Measurements from ENCODE around the gene TTLL4. TPM values are rescaled to one million over a fixed set of nuclear protein-coding genes. Genes with fewer than 3 reads are reported as not detected.

Gene TTLL4
- total RNA-seq, 2 donors from 2014 or later, result 30.9 to 34.4 TPM

DNA sequence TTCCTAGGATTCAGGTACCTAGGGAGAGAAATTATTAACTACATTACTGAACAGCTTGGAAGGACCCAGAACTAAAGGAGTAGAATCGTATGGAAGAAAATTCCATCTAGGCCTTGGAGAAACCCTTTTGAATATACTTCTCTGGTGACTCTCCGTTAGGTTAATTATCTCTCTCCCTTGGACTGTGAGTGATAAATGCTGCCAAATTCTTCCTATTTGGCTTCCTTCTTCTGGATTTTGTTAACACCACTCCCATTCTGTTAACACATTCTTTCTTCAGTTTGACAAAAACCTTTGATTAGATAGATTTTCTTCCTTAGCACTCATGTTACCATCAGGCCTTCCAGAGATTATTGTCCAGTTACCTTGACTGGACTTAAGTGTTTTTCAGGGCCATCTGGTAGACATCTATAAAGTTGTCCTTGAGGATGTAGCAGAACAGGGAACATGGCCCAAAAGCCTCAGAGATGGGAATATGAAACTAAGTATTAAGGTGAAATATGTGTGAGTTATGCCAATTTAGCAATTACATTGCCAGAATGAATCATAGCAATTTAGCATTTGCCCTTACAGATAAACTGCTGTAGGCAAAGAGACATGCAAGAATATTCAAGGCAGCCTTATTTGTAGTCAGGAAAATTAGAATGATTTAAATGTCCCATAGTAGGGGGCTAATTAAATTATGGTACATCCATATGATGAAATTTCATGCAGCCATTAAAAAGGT is 78.1 kb downstream of the TTLL4 start:
- DNase-seq, result no peak
- peaks cover 36% of the 10 kb centered on the region for H3K27me3 Mint-ChIP-seq (ENCODE audit: low read depth)
- H3K4me3 Mint-ChIP-seq, result no peak overlapping the region
- no peak overlapping the region for H3K27ac Mint-ChIP-seq
- no peaks in the 10 kb centered on the region for H3K9me3 Mint-ChIP-seq
- H3K4me1 Mint-ChIP-seq (ENCODE audit: low read depth), result no peaks in the 10 kb centered on the region
- H3K36me3 Mint-ChIP-seq (ENCODE audit: insufficient read depth in 2 of 2), result no peaks in the 10 kb centered on the region
- ATAC-seq (replicated peaks in 1 of 2), result no peak

GRCh38 chr2:218792433-218792832 is 81.8 kb downstream of the TTLL4 start:
- no peak for ATAC-seq (replicated peaks in 1 of 2)
- no peaks in the 10 kb centered on the region for H3K36me3 Mint-ChIP-seq (ENCODE audit: insufficient read depth in 2 of 2)

GRCh38 chr2:218796691-218797090 is 86.1 kb downstream of the TTLL4 start:
- H3K4me3 Mint-ChIP-seq, result no peak overlapping the region
- H3K9me3 Mint-ChIP-seq, result no peaks in the 10 kb centered on the region
- DNase-seq, result no peak
- no peaks in the 10 kb centered on the region for H3K4me1 Mint-ChIP-seq (ENCODE audit: low read depth)
- peaks cover 23% of the 10 kb centered on the region for H3K27me3 Mint-ChIP-seq (ENCODE audit: low read depth)
- no peaks in the 10 kb centered on the region for H3K36me3 Mint-ChIP-seq (ENCODE audit: insufficient read depth in 2 of 2)
- ATAC-seq (replicated peaks in 1 of 2), result no peak
- no peak overlapping the region for H3K27ac Mint-ChIP-seq

More at GRCh38 chr2:218792433-218792832, 81.8 kb downstream of the TTLL4 start:
- H3K4me3 Mint-ChIP-seq, result no peak overlapping the region
- H3K27ac Mint-ChIP-seq, result no peak overlapping the region
- no peaks in the 10 kb centered on the region for H3K9me3 Mint-ChIP-seq
- DNase-seq, result no peak
- H3K4me1 Mint-ChIP-seq (ENCODE audit: low read depth), result no peaks in the 10 kb centered on the region
- H3K27me3 Mint-ChIP-seq (ENCODE audit: low read depth), result peaks cover 21% of the 10 kb centered on the region

DNA sequence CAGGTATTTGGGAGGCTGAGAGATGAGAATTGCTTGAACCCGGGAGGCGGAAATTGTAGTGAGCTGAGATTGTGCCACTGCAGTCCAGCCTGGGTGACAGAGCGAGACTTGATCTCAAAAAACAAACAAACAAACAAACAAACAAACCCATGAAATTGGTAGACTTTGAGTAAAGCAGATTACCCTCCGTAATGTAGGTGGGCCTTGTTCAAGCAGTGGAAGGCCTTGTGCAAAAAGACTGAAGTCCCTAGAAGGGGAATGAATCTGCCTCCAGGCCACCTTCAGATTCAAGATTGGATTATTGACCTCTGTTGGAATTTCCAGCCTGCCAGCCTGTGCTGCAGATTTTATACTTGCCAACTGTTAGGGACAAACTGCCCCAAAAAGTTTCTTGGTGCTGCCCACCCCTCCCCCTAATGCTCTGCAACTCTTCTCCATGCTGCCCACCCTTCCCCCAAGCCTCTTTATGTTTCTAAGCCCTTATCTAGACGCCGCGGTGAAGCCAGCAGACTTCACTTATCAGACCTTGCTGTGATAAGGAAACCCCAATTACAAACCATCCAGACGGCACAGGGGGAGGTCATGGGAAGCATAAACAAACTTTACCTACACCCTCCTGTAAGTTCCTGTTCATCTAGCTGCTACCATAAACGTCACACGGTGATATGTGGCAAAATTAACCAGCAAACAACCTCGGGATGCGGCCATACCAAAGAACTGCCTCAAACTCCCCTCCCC is 88.3 kb downstream of the TTLL4 start:
- no peaks in the 10 kb centered on the region for H3K4me1 Mint-ChIP-seq (ENCODE audit: low read depth)
- peaks cover 23% of the 10 kb centered on the region for H3K27me3 Mint-ChIP-seq (ENCODE audit: low read depth)
- H3K36me3 Mint-ChIP-seq (ENCODE audit: insufficient read depth in 2 of 2), result no peaks in the 10 kb centered on the region
- no peak overlapping the region for H3K4me3 Mint-ChIP-seq
- H3K9me3 Mint-ChIP-seq, result no peaks in the 10 kb centered on the region
- no peak overlapping the region for H3K27ac Mint-ChIP-seq
- no peak for DNase-seq
- ATAC-seq (replicated peaks in 1 of 2), result no peak

DNA sequence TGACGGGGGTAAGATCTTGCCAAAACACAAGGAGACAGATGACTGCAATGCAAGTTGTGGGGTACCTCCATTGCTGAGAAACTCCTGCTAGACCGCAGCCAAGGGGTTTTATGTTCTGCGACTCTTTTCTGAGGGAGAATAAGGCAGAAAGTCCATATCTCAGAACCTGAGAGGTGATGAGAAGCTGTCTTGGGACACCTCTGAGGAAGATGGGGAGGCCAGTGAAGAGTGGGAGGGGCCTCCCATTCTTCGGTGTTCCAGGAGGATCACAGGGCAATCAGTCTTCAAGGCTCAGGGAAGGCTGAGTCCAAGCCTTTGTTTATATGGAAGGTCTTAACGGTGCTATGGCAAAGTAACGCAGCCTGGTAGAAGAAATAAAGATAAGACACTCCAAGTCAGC is 89.4 kb downstream of the TTLL4 start:
- no peaks in the 10 kb centered on the region for H3K4me1 Mint-ChIP-seq (ENCODE audit: low read depth)
- H3K27me3 Mint-ChIP-seq (ENCODE audit: low read depth), result peaks cover 27% of the 10 kb centered on the region
- H3K4me3 Mint-ChIP-seq, result no peak overlapping the region
- peaks cover 0 to 3% of the 10 kb centered on the region in 2 donors for H3K9me3 Mint-ChIP-seq
- DNase-seq, result no peak
- no peaks in the 10 kb centered on the region for H3K36me3 Mint-ChIP-seq (ENCODE audit: insufficient read depth in 2 of 2)
- H3K27ac Mint-ChIP-seq, result no peak overlapping the region
- ATAC-seq (replicated peaks in 1 of 2), result no peak

- no peak for DNase-seq
- Mint-ChIP-seq H3K27me3 (ENCODE audit: low read depth) (peaks cover 28% of the 10 kb centered on the region), H3K27ac (no peak overlapping the region), H3K9me3 (peaks cover 3 to 4% of the 10 kb centered on the region in 2 donors), H3K36me3 (ENCODE audit: insufficient read depth in 2 of 2) (peaks cover 2 to 3% of the 10 kb centered on the region in 2 donors), H3K4me3 (no peak overlapping the region), H3K4me1 (ENCODE audit: low read depth) (no peaks in the 10 kb centered on the region)
- no peak for ATAC-seq (replicated peaks in 1 of 2)
These were observed 91.9 kb downstream of the TTLL4 start for GRCh38 chr2:218802386-218802994.

DNA sequence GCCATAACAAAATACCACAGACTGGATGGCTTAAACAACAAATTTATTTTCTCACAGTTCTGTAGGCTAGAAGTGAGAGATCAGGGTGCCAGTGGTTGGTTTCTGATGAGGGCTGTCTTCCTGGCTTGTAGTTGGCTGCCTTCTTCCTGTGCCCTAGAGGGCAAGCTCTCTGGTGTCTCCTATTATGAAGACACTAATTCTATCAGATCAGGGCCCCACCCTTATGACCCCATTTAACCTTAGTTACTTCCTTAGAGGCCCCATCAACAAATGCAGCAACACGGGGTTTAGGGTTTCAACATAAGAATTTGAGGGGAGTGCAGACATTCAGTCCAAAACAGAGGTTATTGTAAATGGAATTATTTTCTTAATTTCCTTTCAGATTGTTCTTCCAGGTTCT is 94.2 kb downstream of the TTLL4 start:
- H3K36me3 Mint-ChIP-seq (ENCODE audit: insufficient read depth in 2 of 2), result peaks cover 2 to 3% of the 10 kb centered on the region in 2 donors
- H3K4me3 Mint-ChIP-seq, result no peak overlapping the region
- ATAC-seq (replicated peaks in 1 of 2) (no peak), DNase-seq (no peak)
- peaks cover 18% of the 10 kb centered on the region for H3K27me3 Mint-ChIP-seq (ENCODE audit: low read depth)
- no peaks in the 10 kb centered on the region for H3K4me1 Mint-ChIP-seq (ENCODE audit: low read depth)
- peaks cover 3 to 4% of the 10 kb centered on the region in 2 donors for H3K9me3 Mint-ChIP-seq
- no peak overlapping the region for H3K27ac Mint-ChIP-seq

Other genes starting within 250 kb of the TTLL4 start
- 10 to 100 TPM; 31.6 to 35.3 TPM for gene USP37, start 142.5 kb upstream of the TTLL4 start, total RNA-seq
- gene CNOT9, start 142.0 kb upstream of the TTLL4 start, total RNA-seq, result 10 to 100 TPM; 80.8 to 82.9 TPM
- under 1 TPM; 0.24 to 0.35 TPM for gene PLCD4, start 102.9 kb upstream of the TTLL4 start, total RNA-seq
- gene ZNF142, start 51.2 kb upstream of the TTLL4 start, total RNA-seq, result 10 to 100 TPM; 41.3 to 46.6 TPM
- 10 to 100 TPM; 55.3 to 86.5 TPM for gene BCS1L, start 51.2 kb upstream of the TTLL4 start, total RNA-seq
- 10 to 100 TPM; 18.5 to 24.5 TPM for gene RNF25, start 38.8 kb upstream of the TTLL4 start, total RNA-seq
- gene STK36, start 38.7 kb upstream of the TTLL4 start, total RNA-seq, result 10 to 100 TPM; 15.3 to 22.1 TPM
- under 1 TPM; 0.30 to 0.31 TPM for gene CYP27A1, start 71.3 kb downstream of the TTLL4 start, total RNA-seq
- not detected for gene PRKAG3, start 121.0 kb downstream of the TTLL4 start, total RNA-seq
- gene WNT6, start 149.0 kb downstream of the TTLL4 start, total RNA-seq, result under 1 TPM; 0.19 TPM
- 1 to 10 TPM; 3.4 to 8.6 TPM for gene WNT10A, start 170.0 kb downstream of the TTLL4 start, total RNA-seq
- gene CDK5R2, start 248.8 kb downstream of the TTLL4 start, total RNA-seq, result not detected